Gastrocnemius medialis (tissue), 4 donors: Measurements from ENCODE around the gene KCNH4. TPM values are rescaled to one million over a fixed set of nuclear protein-coding genes. Genes with fewer than 3 reads are reported as not detected.

Source experiments
- ATAC-seq, 2 donors: fragments of 150-250 bp; one replicate each; pipeline ENCODE4 v1.9.1; 2016
- DNase-seq, 2 donors: peaks; one replicate each; pipeline ENCODE4 v3.0.0-alpha.2; 2019
- H3K27ac ChIP-seq, 4 donors: fragments of 200-600 bp; sonication (generic); 1 replicate in 1 of 4; 2 replicates in 3 of 4; pipeline ENCODE4 v1.5.1; 2016 to 2018; ENCODE audit warnings: mild to moderate bottlenecking in 2 of 4, moderate library complexity in 1 of 4
- H3K27me3 ChIP-seq, 3 donors: fragments of 200-600 bp; sonication (generic) in 2 of 3; 1 replicate in 1 of 3; 2 replicates in 2 of 3; pipeline versions ENCODE4 v1.5.1 to v1.6.0; 2016 to 2019; ENCODE audit warnings: mild to moderate bottlenecking in 1 of 3, moderate library complexity in 1 of 3
- H3K36me3 ChIP-seq, 2 donors: fragments of 200-600 bp; sonication (generic) in 1 of 2; one replicate each; pipeline ENCODE4 v1.5.1; 2017 to 2018
- H3K4me1 ChIP-seq, 2 donors: fragments of 200-600 bp; sonication (generic) in 1 of 2; one replicate each; pipeline ENCODE4 v1.5.1; 2016 to 2017; ENCODE audit warnings: mild to moderate bottlenecking in 2 of 2
- H3K4me3 ChIP-seq, 4 donors: fragments of 200-600 bp; sonication (generic) in 3 of 4; 1 replicate in 1 of 4; 2 replicates in 3 of 4; pipeline ENCODE4 v1.5.1; 2016 to 2019; ENCODE audit warnings: mild to moderate bottlenecking in 2 of 4
- H3K9me3 ChIP-seq, 3 donors: fragments of 200-600 bp; sonication (generic) in 2 of 3; 1 replicate in 1 of 3; 2 replicates in 2 of 3; pipeline ENCODE4 v1.5.1; 2016 to 2019
- CTCF ChIP-seq, 5 experiments: fragments of 450-650 bp in 3 of 5; fragments of 200-600 bp in 2 of 5; sonication (generic) in 2 of 5; IDR thresholded peaks in 4 of 5; conservative IDR thresholded peaks in 1 of 5; 1 replicate in 4 of 5; 2 replicates in 1 of 5; pipeline ENCODE4 v1.5.1; 2016 to 2019; ENCODE audit warnings: antibody characterized with exemption in 5 of 5, mild to moderate bottlenecking in 3 of 5, moderate library complexity in 3 of 5
- POLR2A ChIP-seq, 2 donors: fragments of 450-650 bp; IDR thresholded peaks; one replicate each; pipeline ENCODE4 v1.6.1; 2017; ENCODE audit warnings: antibody characterized with exemption in 2 of 2, mild to moderate bottlenecking in 2 of 2, moderate library complexity in 2 of 2
- in situ Hi-C, 4 donors: fragments of 200-750 bp; cut with MboI; loops; one replicate each; pipeline versions ENCODE4 v1.15.0 to v1.8.0; 2017; ENCODE audit warnings: low sequenced_read_pairs in 4 of 4
- intact Hi-C: fragments of 100-400 bp; cut with DNase I; formaldehyde crosslinking; loops from one replicate; pipeline ENCODE4 v1.15.1; 2023; ENCODE audit warnings: low total_unique reads
- total RNA-seq, 4 donors: library from RNA; depleted of rRNA; stranded (reverse); fragments of >200 nt; gene quantifications; one replicate each; pipeline versions ENCODE4 v1.1.0 to v1.2.3, GENCODE V29; 2016

KCNH4 gene
- total RNA-seq, 4 donors from 2014 or later: not detected

GRCh38 chr17:42202159-42202558, 21.2 kb upstream of the KCNH4 start:
- H3K4me3 ChIP-seq: no peak overlapping the region
- peaks cover 0 to 56% of the 10 kb centered on the region in 2 donors for H3K36me3 ChIP-seq
- peaks cover 0 to 4% of the 10 kb centered on the region in 2 donors for H3K4me1 ChIP-seq
- no peak overlapping the region for H3K27ac ChIP-seq
- no peak for DNase-seq
- no peaks in the 10 kb centered on the region for H3K9me3 ChIP-seq
- H3K27me3 ChIP-seq: no peaks in the 10 kb centered on the region
- TF ChIP-seq CTCF (IDR thresholded peaks at IDR 0.05 in 4 of 5, conservative IDR thresholded peaks at IDR 0.05 in 1 of 5): no peak
- no peak for TF ChIP-seq POLR2A (IDR thresholded peaks at IDR 0.05)
- in situ Hi-C loops (no loop called here), intact Hi-C loops (no loop called here)
- ATAC-seq: no peak

- intact Hi-C loops (no loop called here), in situ Hi-C loops (no loop called here)
- no peak for TF ChIP-seq CTCF (IDR thresholded peaks at IDR 0.05 in 4 of 5, conservative IDR thresholded peaks at IDR 0.05 in 1 of 5)
- no peak for TF ChIP-seq POLR2A (IDR thresholded peaks at IDR 0.05)
- ATAC-seq (no peak), DNase-seq (no peak)
- H3K9me3 ChIP-seq: no peaks in the 10 kb centered on the region
- peaks cover 0 to 49% of the 10 kb centered on the region in 2 donors for H3K36me3 ChIP-seq
- H3K4me3 ChIP-seq: no peak overlapping the region
- no peaks in the 10 kb centered on the region for H3K27me3 ChIP-seq
- H3K27ac ChIP-seq: no peak overlapping the region
- H3K4me1 ChIP-seq: peaks cover 0 to 4% of the 10 kb centered on the region in 2 donors
These were observed 20.5 kb upstream of the KCNH4 start for GRCh38 chr17:42201458-42201772.

- DNase-seq: no peak
- ATAC-seq: no peak
These were observed 19.9 kb upstream of the KCNH4 start for GRCh38 chr17:42200706-42201457.

GRCh38 chr17:42199416-42200011, 18.6 kb upstream of the KCNH4 start:
- peaks cover 4 to 8% of the 10 kb centered on the region in 2 donors for H3K4me1 ChIP-seq
- H3K36me3 ChIP-seq: peaks cover 0 to 32% of the 10 kb centered on the region in 2 donors
- H3K9me3 ChIP-seq: no peaks in the 10 kb centered on the region
- ATAC-seq: no peak
- H3K4me3 ChIP-seq: no peak overlapping the region
- in situ Hi-C loops: no loop called here
- H3K27me3 ChIP-seq: no peaks in the 10 kb centered on the region
- no peak overlapping the region for H3K27ac ChIP-seq
- TF ChIP-seq POLR2A (IDR thresholded peaks at IDR 0.05): no peak
- no peak for TF ChIP-seq CTCF (IDR thresholded peaks at IDR 0.05 in 4 of 5, conservative IDR thresholded peaks at IDR 0.05 in 1 of 5)
- no peak for DNase-seq
- intact Hi-C loops: no loop called here

More at GRCh38 chr17:42200706-42201457, 19.9 kb upstream of the KCNH4 start:
- TF ChIP-seq CTCF (IDR thresholded peaks at IDR 0.05 in 4 of 5, conservative IDR thresholded peaks at IDR 0.05 in 1 of 5) (no peak), POLR2A (IDR thresholded peaks at IDR 0.05) (no peak)
- Histone ChIP-seq H3K4me3 (no peak overlapping the region), H3K27ac (no peak overlapping the region), H3K27me3 (no peaks in the 10 kb centered on the region), H3K4me1 (peaks cover 0 to 4% of the 10 kb centered on the region in 2 donors), H3K36me3 (peaks cover 0 to 43% of the 10 kb centered on the region in 2 donors), H3K9me3 (no peaks in the 10 kb centered on the region)
- intact Hi-C loops: no loop called here
- in situ Hi-C loops: no loop called here
